T-helper 17 cell (primary cell): ENCODE results near the gene CMTM5. TPM values are rescaled to one million over a fixed set of nuclear protein-coding genes. Genes with fewer than 3 reads are reported as not detected.

Experiments used
- ATAC-seq: fragments of 150-1000 bp; cut with Tn5 transposase; 2 replicates; pipeline ENCODE4 v1.10.0; 2021; ENCODE audit warnings: mild to moderate bottlenecking, moderate library complexity
- DNase-seq, 3 donors: peaks; one replicate each; pipeline versions ENCODE4 v3.0.0 to v3.0.0-alpha.2; 2020 to 2021
- H3K9me3 ChIP-seq: one replicate; pipeline ENCODE4 v1.7.0; 2013; ENCODE audit warnings: low read length, mild to moderate bottlenecking; ENCODE audit not compliant: control insufficient read depth, poor library complexity, severe bottlenecking
- H3K27ac Mint-ChIP-seq: one replicate; pipeline ENCODE4 v1.8.0; 2022; ENCODE audit warnings: mild to moderate bottlenecking, moderate library complexity, mixed read lengths
- H3K27me3 Mint-ChIP-seq: one replicate; pipeline ENCODE4 v1.8.0; 2022; ENCODE audit warnings: mixed read lengths
- H3K36me3 Mint-ChIP-seq: one replicate; pipeline ENCODE4 v1.8.0; 2022; ENCODE audit warnings: low read depth, mixed read lengths
- H3K4me1 Mint-ChIP-seq: one replicate; pipeline ENCODE4 v1.8.0; 2022; ENCODE audit warnings: mild to moderate bottlenecking, mixed read lengths
- H3K4me3 Mint-ChIP-seq: one replicate; pipeline ENCODE4 v1.8.0; 2022; ENCODE audit warnings: mild to moderate bottlenecking, moderate library complexity, mixed read lengths
- total RNA-seq, 4 donors: library from RNA in 2 of 4; stranded (reverse) in 2 of 4; gene quantifications; one replicate each; pipeline ENCODE4 v1.2.3 and lab custom pipeline; 2022 to 2026

The CMTM5 gene
- total RNA-seq, 2 donors from 2014 or later, result 2.5 to 29.1 TPM

- no peaks in the 10 kb centered on the region for H3K9me3 ChIP-seq
- no peaks in the 10 kb centered on the region for H3K36me3 Mint-ChIP-seq
- H3K27me3 Mint-ChIP-seq, result peaks cover 37% of the 10 kb centered on the region
- DNase-seq, result no peak
- no peak overlapping the region for H3K27ac Mint-ChIP-seq
- no peaks in the 10 kb centered on the region for H3K4me1 Mint-ChIP-seq
- ATAC-seq, result no peak
- H3K4me3 Mint-ChIP-seq, result no peak overlapping the region
Observed at GRCh38 chr14:23377198-23377550, 328 bp downstream of the CMTM5 start.

- Mint-ChIP-seq H3K36me3 (no peaks in the 10 kb centered on the region), H3K27ac (no peak overlapping the region), H3K4me3 (no peak overlapping the region), H3K27me3 (peaks cover 42% of the 10 kb centered on the region), H3K4me1 (no peaks in the 10 kb centered on the region)
- ATAC-seq, result no peak
- H3K9me3 ChIP-seq, result no peaks in the 10 kb centered on the region
- no peak for DNase-seq
Observed at GRCh38 chr14:23377573-23378563, 1.0 kb downstream of the CMTM5 start.

GRCh38 chr14:23378612-23379220 lies 1.9 kb downstream of the CMTM5 start:
- Mint-ChIP-seq H3K27ac (no peak overlapping the region), H3K27me3 (peaks cover 44% of the 10 kb centered on the region), H3K4me3 (no peak overlapping the region), H3K4me1 (no peaks in the 10 kb centered on the region), H3K36me3 (no peaks in the 10 kb centered on the region)
- H3K9me3 ChIP-seq, result no peaks in the 10 kb centered on the region
- ATAC-seq, result no peak
- DNase-seq, result no peak

GRCh38 chr14:23379366-23380196 lies 2.7 kb downstream of the CMTM5 start:
- DNase-seq, result peak; percentile 40 to 63 (median 51)
- no peak overlapping the region for H3K27ac Mint-ChIP-seq
- no peaks in the 10 kb centered on the region for H3K36me3 Mint-ChIP-seq
- H3K4me1 Mint-ChIP-seq, result no peaks in the 10 kb centered on the region
- H3K4me3 Mint-ChIP-seq, result no peak overlapping the region
- no peaks in the 10 kb centered on the region for H3K9me3 ChIP-seq
- H3K27me3 Mint-ChIP-seq, result peaks cover 47% of the 10 kb centered on the region
- peak; percentile 93 for ATAC-seq

GRCh38 chr14:23380197-23380914 lies 3.5 kb downstream of the CMTM5 start:
- no peaks in the 10 kb centered on the region for H3K36me3 Mint-ChIP-seq
- H3K27me3 Mint-ChIP-seq, result peaks cover 49% of the 10 kb centered on the region
- no peaks in the 10 kb centered on the region for H3K4me1 Mint-ChIP-seq
- no peak overlapping the region for H3K27ac Mint-ChIP-seq
- no peak overlapping the region for H3K4me3 Mint-ChIP-seq
- DNase-seq (no peak), ATAC-seq (peak; percentile 27)
- H3K9me3 ChIP-seq, result no peaks in the 10 kb centered on the region

- no peaks in the 10 kb centered on the region for H3K9me3 ChIP-seq
- DNase-seq (no peak), ATAC-seq (no peak)
- no peaks in the 10 kb centered on the region for H3K4me1 Mint-ChIP-seq
- peaks cover 49% of the 10 kb centered on the region for H3K27me3 Mint-ChIP-seq
- no peaks in the 10 kb centered on the region for H3K36me3 Mint-ChIP-seq
- no peak overlapping the region for H3K4me3 Mint-ChIP-seq
- no peak overlapping the region for H3K27ac Mint-ChIP-seq
Observed at GRCh38 chr14:23380976-23381375, 4.1 kb downstream of the CMTM5 start.

- Mint-ChIP-seq H3K36me3 (no peaks in the 10 kb centered on the region), H3K27me3 (peaks cover 47% of the 10 kb centered on the region), H3K27ac (no peak overlapping the region), H3K4me3 (no peak overlapping the region), H3K4me1 (no peaks in the 10 kb centered on the region)
- no peaks in the 10 kb centered on the region for H3K9me3 ChIP-seq
- DNase-seq (no peak), ATAC-seq (no peak)
Observed at GRCh38 chr14:23381871-23382270, 5.0 kb downstream of the CMTM5 start.

GRCh38 chr14:23382276-23382675 lies 5.4 kb downstream of the CMTM5 start:
- Mint-ChIP-seq H3K27ac (no peak overlapping the region), H3K27me3 (peaks cover 43% of the 10 kb centered on the region), H3K4me3 (no peak overlapping the region), H3K4me1 (no peaks in the 10 kb centered on the region), H3K36me3 (no peaks in the 10 kb centered on the region)
- ATAC-seq (no peak), DNase-seq (no peak)
- H3K9me3 ChIP-seq, result no peaks in the 10 kb centered on the region

- H3K9me3 ChIP-seq, result no peaks in the 10 kb centered on the region
- Mint-ChIP-seq H3K27ac (no peak overlapping the region), H3K36me3 (no peaks in the 10 kb centered on the region), H3K4me3 (no peak overlapping the region), H3K4me1 (no peaks in the 10 kb centered on the region), H3K27me3 (peaks cover 40% of the 10 kb centered on the region)
- DNase-seq, result no peak
- ATAC-seq, result no peak
Observed at GRCh38 chr14:23382731-23383440, 6.0 kb downstream of the CMTM5 start.

GRCh38 chr14:23384364-23385080 lies 7.7 kb downstream of the CMTM5 start:
- Mint-ChIP-seq H3K4me1 (peaks cover 5% of the 10 kb centered on the region), H3K36me3 (no peaks in the 10 kb centered on the region), H3K4me3 (no peak overlapping the region), H3K27ac (peak overlapping the region; percentile 72), H3K27me3 (peaks cover 43% of the 10 kb centered on the region)
- no peak for ATAC-seq
- no peaks in the 10 kb centered on the region for H3K9me3 ChIP-seq
- DNase-seq, result no peak

GRCh38 chr14:23385244-23385641 lies 8.4 kb downstream of the CMTM5 start:
- DNase-seq, result no peak
- Mint-ChIP-seq H3K36me3 (no peaks in the 10 kb centered on the region), H3K27me3 (peaks cover 46% of the 10 kb centered on the region), H3K4me1 (peaks cover 5% of the 10 kb centered on the region), H3K27ac (peak overlapping the region; percentile 72), H3K4me3 (no peak overlapping the region)
- no peaks in the 10 kb centered on the region for H3K9me3 ChIP-seq
- ATAC-seq, result no peak
